HEK293 (cell line): ENCODE results near the gene SYNE2.

Experiments
- CTCF ChIA-PET: fragments of 350-600 bp; formaldehyde crosslinking; extraction: SDS; loops from one replicate; lab custom pipeline; 2021; ENCODE audit warnings: antibody characterized with exemption; lab: Yijun Ruan, JAX
- POLR2A ChIA-PET: fragments of 300-600 bp; formaldehyde crosslinking; extraction: SDS; loops from one replicate; lab custom pipeline; 2020; ENCODE audit warnings: antibody characterized with exemption, inconsistent platforms; lab: Yijun Ruan, JAX
- H3K27ac ChIP-seq: fragments of 200-500 bp; sonication (Bioruptor generic); 2 replicates; pipeline ENCODE4 v1.5.1; 2014; ENCODE audit warnings: low read depth, low read length, control low read depth, inconsistent platforms; ENCODE audit errors: extremely low read depth
- H3K36me3 ChIP-seq, 2 experiments: fragments of 200-500 bp in 1 of 2; sonication (Bioruptor generic) in 1 of 2; 1 replicate in 1 of 2; 2 replicates in 1 of 2; pipeline ENCODE4 v1.5.1; 2014 to 2017; ENCODE audit warnings: inconsistent platforms in 2 of 2, low read length in 2 of 2; ENCODE audit not compliant: control insufficient read depth in 2 of 2, insufficient read depth in 1 of 2
- H3K4me1 ChIP-seq: fragments of 200-500 bp; sonication (Bioruptor generic); 2 replicates; pipeline ENCODE4 v1.5.1; 2014; ENCODE audit warnings: mild to moderate bottlenecking, low read length, inconsistent platforms; ENCODE audit not compliant: control insufficient read depth, insufficient read depth
- H3K4me3 ChIP-seq: 2 replicates; pipeline ENCODE4 v1.5.1; 2011; ENCODE audit warnings: low read depth, mild to moderate bottlenecking, control low read depth, low read length, moderate library complexity
- H3K9me3 ChIP-seq: fragments of 200-500 bp; sonication (Bioruptor generic); 2 replicates; pipeline ENCODE4 v1.5.1; 2014; ENCODE audit warnings: low read depth, low read length, inconsistent platforms; ENCODE audit not compliant: control insufficient read depth, insufficient read depth
- HOXC10 ChIP-seq: sonication (generic); formaldehyde crosslinking; IDR thresholded peaks from 2 replicates; pipeline ENCODE4 v1.8.1; 2023; ENCODE audit warnings: mild to moderate bottlenecking, missing genetic modification reagents
- HOXD13 ChIP-seq: sonication (generic); formaldehyde crosslinking; IDR thresholded peaks from 2 replicates; pipeline ENCODE4 v1.8.0; 2022; ENCODE audit warnings: missing genetic modification reagents, borderline replicate concordance
- SALL2 ChIP-seq: fragments of 450-650 bp; formaldehyde crosslinking; IDR thresholded peaks from 2 replicates; pipeline ENCODE4 v1.5.0; 2017; ENCODE audit warnings: missing biosample characterization, mild to moderate bottlenecking, missing genetic modification characterization, borderline replicate concordance
- SCRT1 ChIP-seq: fragments of 450-650 bp; formaldehyde crosslinking; IDR thresholded peaks from 2 replicates; pipeline ENCODE4 v1.5.1; 2016; ENCODE audit warnings: missing biosample characterization, missing genetic modification characterization, borderline replicate concordance
- ZBTB10 ChIP-seq: fragments of 450-650 bp; formaldehyde crosslinking; IDR thresholded peaks from 2 replicates; pipeline ENCODE4 v1.5.1; 2016; ENCODE audit warnings: missing biosample characterization, missing genetic modification characterization
- ZFP37 ChIP-seq: fragments of 450-650 bp; formaldehyde crosslinking; IDR thresholded peaks from 2 replicates; pipeline ENCODE4 v1.5.1; 2016; ENCODE audit warnings: missing biosample characterization, missing genetic modification characterization
- ZFP41 ChIP-seq: fragments of 450-650 bp; formaldehyde crosslinking; IDR thresholded peaks from 2 replicates; pipeline ENCODE4 v1.5.1; 2016; ENCODE audit warnings: missing biosample characterization, missing genetic modification characterization, borderline replicate concordance
- ZNF133 ChIP-seq: fragments of 450-650 bp; formaldehyde crosslinking; IDR thresholded peaks from 2 replicates; pipeline ENCODE4 v1.5.1; 2016; ENCODE audit warnings: missing biosample characterization, missing genetic modification characterization
- ZNF211 ChIP-seq: fragments of 450-650 bp; formaldehyde crosslinking; IDR thresholded peaks from 2 replicates; pipeline ENCODE4 v1.5.1; 2016; ENCODE audit warnings: low read depth, missing biosample characterization, missing genetic modification characterization
- ZNF223 ChIP-seq: fragments of 450-650 bp; formaldehyde crosslinking; IDR thresholded peaks from 2 replicates; pipeline ENCODE4 v1.5.1; 2016; ENCODE audit warnings: missing biosample characterization, missing genetic modification characterization
- ZNF24 ChIP-seq: fragments of 450-650 bp; formaldehyde crosslinking; IDR thresholded peaks from 2 replicates; pipeline ENCODE4 v1.5.1; 2016; ENCODE audit warnings: missing biosample characterization, missing genetic modification characterization
- ZNF292 ChIP-seq: fragments of 450-650 bp; formaldehyde crosslinking; IDR thresholded peaks from 2 replicates; pipeline ENCODE4 v1.5.1; 2016; ENCODE audit warnings: low read depth, missing biosample characterization, missing genetic modification characterization, borderline replicate concordance
- ZNF433 ChIP-seq: fragments of 450-650 bp; formaldehyde crosslinking; IDR thresholded peaks from 2 replicates; pipeline ENCODE4 v1.5.1; 2016; ENCODE audit warnings: missing biosample characterization, missing genetic modification characterization, low read depth
- ZNF48 ChIP-seq: fragments of 450-650 bp; formaldehyde crosslinking; IDR thresholded peaks from 2 replicates; pipeline ENCODE4 v1.5.1; 2016; ENCODE audit warnings: missing biosample characterization, missing genetic modification characterization
- ZNF549 ChIP-seq: fragments of 450-650 bp; IDR thresholded peaks from 2 replicates; pipeline ENCODE4 v1.5.1; 2018; ENCODE audit warnings: missing biosample characterization, missing genetic modification characterization, mild to moderate bottlenecking, inconsistent platforms, moderate library complexity
- ZNF596 ChIP-seq: fragments of 450-650 bp; IDR thresholded peaks from 2 replicates; pipeline ENCODE4 v1.5.0; 2018; ENCODE audit warnings: missing biosample characterization, mild to moderate bottlenecking, missing genetic modification characterization, moderate library complexity
- ZNF600 ChIP-seq: fragments of 450-650 bp; formaldehyde crosslinking; IDR thresholded peaks from 2 replicates; pipeline ENCODE4 v1.5.1; 2016; ENCODE audit warnings: missing biosample characterization, missing genetic modification characterization
- ZNF621 ChIP-seq: fragments of 450-650 bp; formaldehyde crosslinking; IDR thresholded peaks from 2 replicates; pipeline ENCODE4 v1.5.1; 2017; ENCODE audit warnings: missing biosample characterization, missing genetic modification characterization
- ZNF692 ChIP-seq: fragments of 450-650 bp; formaldehyde crosslinking; IDR thresholded peaks from 2 replicates; pipeline ENCODE4 v1.5.1; 2016; ENCODE audit warnings: missing biosample characterization, missing genetic modification characterization
- ZSCAN16 ChIP-seq: fragments of 450-650 bp; formaldehyde crosslinking; IDR thresholded peaks from 2 replicates; pipeline ENCODE4 v1.5.1; 2016; ENCODE audit warnings: missing biosample characterization, missing genetic modification characterization
- TF ChIP-seq, protein P1 (sequence below): sonication (generic); formaldehyde crosslinking; IDR thresholded peaks from 2 replicates; pipeline ENCODE4 v1.8.1; 2022; ENCODE audit warnings: mild to moderate bottlenecking, moderate library complexity, missing genetic modification reagents

SYNE2 gene

GRCh38 chr14:64008016-64008415 lies 155.2 kb downstream of the SYNE2 start:
- Histone ChIP-seq H3K4me3 (no peak overlapping the region), H3K27ac (no peak overlapping the region), H3K9me3 (no peaks in the 10 kb centered on the region), H3K36me3 (peaks cover 11 to 27% of the 10 kb centered on the region in 2 experiments), H3K4me1 (no peaks in the 10 kb centered on the region; the same call in 1 of the 2 replicates)
- ChIA-PET POLR2A (interaction anchor here (0.6 kb wide), 1 partner anchor 177 kb away, joined by 5 read pairs; no protein-coding TSS in a partner anchor), CTCF (interaction anchor here (0.6 kb wide), 1 partner anchor 302 kb away, joined by 5 read pairs; no protein-coding TSS in a partner anchor)
- TF ChIP-seq ZNF433 (tag by site-specific recombination): no peak
- no peak for TF ChIP-seq ZBTB10 (tag by site-specific recombination)
- TF ChIP-seq ZFP37 (tag by site-specific recombination): no peak
- TF ChIP-seq ZSCAN16 (tag by site-specific recombination): no peak
- TF ChIP-seq SALL2 (tag by site-specific recombination): no peak
- no peak for TF ChIP-seq ZNF24
- no peak for TF ChIP-seq ZNF596
- no peak for TF ChIP-seq ZNF133 (tag by site-specific recombination)

GRCh38 chr14:64012003-64012402 lies 159.2 kb downstream of the SYNE2 start:
- no peaks in the 10 kb centered on the region; the same call in 1 of the 2 replicates for H3K4me1 ChIP-seq
- ChIA-PET CTCF (interaction anchor here (0.7 to 3.0 kb wide), 3 partner anchors 15 to 797 kb away, joined by 3 to 18 read pairs (median 4); partner anchors contain the start of gene ESR2), POLR2A (interaction anchor here (1.1 kb wide), 1 partner anchor 326 kb away, joined by 4 read pairs; no protein-coding TSS in a partner anchor)

DNA sequence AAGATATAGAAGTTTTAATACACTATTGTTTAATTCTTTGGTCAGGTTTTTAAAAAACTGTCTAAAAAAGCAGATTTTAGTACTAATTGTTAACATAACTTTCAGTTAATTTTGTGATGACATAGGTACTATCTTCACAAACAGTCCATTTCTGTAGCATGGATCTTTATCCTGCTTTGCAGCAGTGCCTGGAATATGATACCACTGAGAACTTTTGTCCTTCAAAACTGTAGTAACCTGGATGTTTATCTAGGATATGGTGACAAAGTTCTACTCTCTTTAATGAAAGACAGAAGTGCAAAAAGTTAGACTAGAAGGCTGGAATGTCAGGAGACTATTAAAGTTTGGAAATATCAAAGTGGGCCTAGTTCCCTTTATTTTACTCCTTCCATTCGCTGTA lies 159.9 kb downstream of the SYNE2 start:
- Histone ChIP-seq H3K36me3 (peaks cover 9 to 21% of the 10 kb centered on the region in 2 experiments), H3K4me3 (no peak overlapping the region), H3K9me3 (no peaks in the 10 kb centered on the region), H3K4me1 (no peaks in the 10 kb centered on the region; the same call in 1 of the 2 replicates), H3K27ac (no peak overlapping the region)
- TF ChIP-seq HOXC10 (CRISPR knock-in tag): no peak
- TF ChIP-seq SCRT1 (tag by site-specific recombination): no peak
- no peak for TF ChIP-seq ZNF48 (tag by site-specific recombination)
- TF ChIP-seq ZNF692 (tag by site-specific recombination): no peak
- TF ChIP-seq, protein P1, sequence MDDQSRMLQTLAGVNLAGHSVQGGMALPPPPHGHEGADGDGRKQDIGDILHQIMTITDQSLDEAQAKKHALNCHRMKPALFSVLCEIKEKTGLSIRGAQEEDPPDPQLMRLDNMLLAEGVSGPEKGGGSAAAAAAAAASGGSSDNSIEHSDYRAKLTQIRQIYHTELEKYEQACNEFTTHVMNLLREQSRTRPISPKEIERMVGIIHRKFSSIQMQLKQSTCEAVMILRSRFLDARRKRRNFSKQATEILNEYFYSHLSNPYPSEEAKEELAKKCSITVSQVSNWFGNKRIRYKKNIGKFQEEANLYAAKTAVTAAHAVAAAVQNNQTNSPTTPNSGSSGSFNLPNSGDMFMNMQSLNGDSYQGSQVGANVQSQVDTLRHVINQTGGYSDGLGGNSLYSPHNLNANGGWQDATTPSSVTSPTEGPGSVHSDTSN (CRISPR knock-in tag): no peak
- no peak for TF ChIP-seq ZNF211
- ChIA-PET CTCF (interaction anchor here (0.7 to 3.0 kb wide), 2 partner anchors 74 to 283 kb away, joined by 3 to 18 read pairs; partner anchors contain the start of gene ESR2), POLR2A (no interaction called here)

More at GRCh38 chr14:64012003-64012402, 159.2 kb downstream of the SYNE2 start:
- Histone ChIP-seq H3K36me3 (peaks cover 13 to 25% of the 10 kb centered on the region in 2 experiments), H3K9me3 (no peaks in the 10 kb centered on the region), H3K27ac (no peak overlapping the region), H3K4me3 (no peak overlapping the region)
- no peak for TF ChIP-seq ZNF596
- no peak for TF ChIP-seq ZNF133 (tag by site-specific recombination)
- no peak for TF ChIP-seq ZNF292 (tag by site-specific recombination)
- no peak for TF ChIP-seq ZNF223 (tag by site-specific recombination)
- no peak for TF ChIP-seq HOXD13
- TF ChIP-seq ZNF600: no peak
- TF ChIP-seq ZNF549 (tag by site-specific recombination): no peak
- TF ChIP-seq ZFP41 (tag by site-specific recombination): no peak
- TF ChIP-seq ZNF621 (tag by site-specific recombination): no peak
